NT2/D1 (cell line): Measurements from ENCODE around the gene ARID1B.

ENCODE experiments used
- DNase-seq: peaks from one replicate; pipeline ENCODE4 v3.0.0-alpha.2; 2011; ENCODE audit warnings: low read depth, low spot score
- H3K27me3 ChIP-seq: 2 replicates; pipeline ENCODE4 v1.6.0; 2011; ENCODE audit warnings: mild to moderate bottlenecking; ENCODE audit not compliant: insufficient read length, insufficient read depth
- H3K36me3 ChIP-seq: 2 replicates; pipeline ENCODE4 v1.6.1; 2011; ENCODE audit warnings: mild to moderate bottlenecking, low read length, mixed read lengths; ENCODE audit not compliant: insufficient read depth, insufficient read length
- H3K4me1 ChIP-seq: 2 replicates; pipeline ENCODE4 v1.5.1; 2011; ENCODE audit not compliant: insufficient read depth, insufficient read length
- H3K4me3 ChIP-seq: 2 replicates; pipeline ENCODE4 v1.5.1; 2011; ENCODE audit warnings: low read depth; ENCODE audit not compliant: insufficient read length
- H3K9ac ChIP-seq: 2 replicates; pipeline ENCODE4 v1.6.0; 2011; ENCODE audit warnings: low read depth; ENCODE audit not compliant: insufficient read length
- H3K9me3 ChIP-seq: 2 replicates; pipeline ENCODE4 v1.5.1; 2011; ENCODE audit warnings: mild to moderate bottlenecking, low read length; ENCODE audit not compliant: insufficient read depth
- SUZ12 ChIP-seq: IDR thresholded peaks from 2 replicates; pipeline ENCODE4 v1.6.1; 2011; ENCODE audit not compliant: insufficient read length, insufficient read depth; ENCODE audit errors: extremely low read depth
- YY1 ChIP-seq: IDR thresholded peaks from 2 replicates; pipeline ENCODE4 v1.6.1; 2011; ENCODE audit not compliant: insufficient read length, insufficient read depth
- ZNF274 ChIP-seq: IDR thresholded peaks from 2 replicates; pipeline ENCODE4 v1.6.1; 2011; ENCODE audit warnings: mild to moderate bottlenecking, low read depth, low read length

ARID1B gene

GRCh38 chr6:157169226-157169625 is 392.0 kb downstream of the ARID1B start:
- no peak for DNase-seq
- H3K36me3 ChIP-seq = peaks cover 16% of the 10 kb centered on the region
- no peak overlapping the region for H3K9ac ChIP-seq
- TF ChIP-seq SUZ12 (no peak), YY1 (no peak), ZNF274 (no peak)
- H3K4me3 ChIP-seq = no peak overlapping the region
- H3K27me3 ChIP-seq = no peaks in the 10 kb centered on the region
- peaks cover 2% of the 10 kb centered on the region for H3K4me1 ChIP-seq
- no peaks in the 10 kb centered on the region for H3K9me3 ChIP-seq

- peaks cover 2% of the 10 kb centered on the region for H3K4me1 ChIP-seq
- no peaks in the 10 kb centered on the region for H3K9me3 ChIP-seq
- no peak overlapping the region for H3K9ac ChIP-seq
- H3K27me3 ChIP-seq = no peaks in the 10 kb centered on the region
- no peak for TF ChIP-seq ZNF274
- no peak for TF ChIP-seq YY1
- TF ChIP-seq SUZ12 = no peak
- no peak overlapping the region for H3K4me3 ChIP-seq
- DNase-seq = no peak
- peaks cover 16% of the 10 kb centered on the region for H3K36me3 ChIP-seq
Measured at GRCh38 chr6:157169656-157170055, 392.5 kb downstream of the ARID1B start.

GRCh38 chr6:157170535-157170934 is 393.4 kb downstream of the ARID1B start:
- H3K36me3 ChIP-seq = peaks cover 16% of the 10 kb centered on the region
- no peak overlapping the region for H3K4me3 ChIP-seq
- no peaks in the 10 kb centered on the region for H3K27me3 ChIP-seq
- H3K9ac ChIP-seq = no peak overlapping the region
- no peaks in the 10 kb centered on the region for H3K9me3 ChIP-seq
- TF ChIP-seq YY1 = no peak
- TF ChIP-seq SUZ12 = no peak
- TF ChIP-seq ZNF274 = no peak
- H3K4me1 ChIP-seq = peaks cover 2% of the 10 kb centered on the region
- no peak for DNase-seq

GRCh38 chr6:157171801-157172200 is 394.6 kb downstream of the ARID1B start:
- no peak for DNase-seq
- peaks cover 2% of the 10 kb centered on the region for H3K4me1 ChIP-seq
- H3K36me3 ChIP-seq = peaks cover 16% of the 10 kb centered on the region
- no peaks in the 10 kb centered on the region for H3K9me3 ChIP-seq
- no peaks in the 10 kb centered on the region for H3K27me3 ChIP-seq
- H3K9ac ChIP-seq = no peak overlapping the region
- no peak overlapping the region for H3K4me3 ChIP-seq
- no peak for TF ChIP-seq YY1
- TF ChIP-seq SUZ12 = no peak
- no peak for TF ChIP-seq ZNF274

- H3K4me1 ChIP-seq = peaks cover 2% of the 10 kb centered on the region
- no peaks in the 10 kb centered on the region for H3K9me3 ChIP-seq
- H3K9ac ChIP-seq = no peak overlapping the region
- no peak for DNase-seq
- H3K4me3 ChIP-seq = no peak overlapping the region
- H3K36me3 ChIP-seq = peaks cover 14% of the 10 kb centered on the region
- H3K27me3 ChIP-seq = no peaks in the 10 kb centered on the region
- TF ChIP-seq YY1 (no peak), ZNF274 (no peak), SUZ12 (no peak)
Measured at GRCh38 chr6:157172231-157172701, 395.1 kb downstream of the ARID1B start.

GRCh38 chr6:157172830-157173536 is 395.8 kb downstream of the ARID1B start:
- Histone ChIP-seq H3K36me3 (peaks cover 9% of the 10 kb centered on the region), H3K4me3 (no peak overlapping the region), H3K9me3 (no peaks in the 10 kb centered on the region), H3K4me1 (peaks cover 2% of the 10 kb centered on the region), H3K9ac (no peak overlapping the region), H3K27me3 (no peaks in the 10 kb centered on the region)
- no peak for TF ChIP-seq SUZ12
- TF ChIP-seq YY1 = no peak
- TF ChIP-seq ZNF274 = no peak
- DNase-seq = no peak

GRCh38 chr6:157173776-157174175 is 396.6 kb downstream of the ARID1B start:
- DNase-seq = no peak
- Histone ChIP-seq H3K9me3 (no peaks in the 10 kb centered on the region), H3K4me3 (no peak overlapping the region), H3K4me1 (peaks cover 2% of the 10 kb centered on the region), H3K36me3 (peaks cover 2% of the 10 kb centered on the region), H3K27me3 (no peaks in the 10 kb centered on the region), H3K9ac (no peak overlapping the region)
- no peak for TF ChIP-seq YY1
- no peak for TF ChIP-seq SUZ12
- TF ChIP-seq ZNF274 = no peak
